HepG2 (cell line): Measurements from ENCODE around the gene ERCC5. TPM values are rescaled to one million over a fixed set of nuclear protein-coding genes. Genes with fewer than 3 reads are reported as not detected.
A peak's percentile ranks its signal among the peaks of the same experiment; 100 is the strongest.

Experiments used
- ADNP ChIP-seq: sonication (generic); formaldehyde crosslinking; IDR thresholded peaks from 2 replicates; pipeline ENCODE4 v1.4.0; 2020; ENCODE audit warnings: missing genetic modification reagents
- BCL6 ChIP-seq: IDR thresholded peaks from 2 replicates; pipeline ENCODE4 v1.6.1; 2016; ENCODE audit warnings: missing genetic modification reagents, missing compliant biosample characterization
- CTCF ChIP-seq: sonication (generic); formaldehyde crosslinking; IDR thresholded peaks from 2 replicates; pipeline ENCODE4 v1.5.0; 2020; ENCODE audit warnings: mild to moderate bottlenecking, missing genetic modification reagents, moderate library complexity
- FOXA3 ChIP-seq: IDR thresholded peaks from 2 replicates; pipeline ENCODE4 v1.6.1; 2016; ENCODE audit warnings: missing genetic modification reagents, missing compliant biosample characterization
- HDAC2 ChIP-seq: sonication (generic); formaldehyde crosslinking; IDR thresholded peaks from 2 replicates; pipeline ENCODE4 v1.4.0; 2020; ENCODE audit warnings: missing genetic modification reagents
- MAFK ChIP-seq, 2 experiments: IDR thresholded peaks in 1 of 2; conservative IDR thresholded peaks in 1 of 2; 2 replicates each; pipeline ENCODE4 v1.6.1; 2011; ENCODE audit warnings: improper control_type of control experiment in 2 of 2, low read length in 2 of 2
- NBN ChIP-seq: fragments of 450-650 bp; conservative IDR thresholded peaks from 2 replicates; pipeline ENCODE4 v1.6.1; 2017
- NFKBIZ ChIP-seq: IDR thresholded peaks from 2 replicates; pipeline ENCODE4 v1.6.1; 2018; ENCODE audit warnings: missing genetic modification reagents, missing compliant biosample characterization
- PBX2 ChIP-seq: IDR thresholded peaks from 2 replicates; pipeline ENCODE4 v1.6.1; 2016; ENCODE audit warnings: control low read depth
- PHF8 ChIP-seq: sonication (generic); formaldehyde crosslinking; IDR thresholded peaks from 2 replicates; pipeline ENCODE4 v1.5.0; 2020; ENCODE audit warnings: missing genetic modification reagents
- RORA ChIP-seq: sonication (generic); formaldehyde crosslinking; IDR thresholded peaks from 2 replicates; pipeline ENCODE4 v1.5.0; 2020; ENCODE audit warnings: mild to moderate bottlenecking, missing genetic modification reagents, moderate library complexity
- SNAPC2 ChIP-seq: sonication (generic); formaldehyde crosslinking; IDR thresholded peaks from 2 replicates; pipeline ENCODE4 v1.8.1; 2022; ENCODE audit warnings: mild to moderate bottlenecking, missing genetic modification reagents
- TGIF2 ChIP-seq: IDR thresholded peaks from 2 replicates; pipeline ENCODE4 v1.6.1; 2016; ENCODE audit warnings: control low read depth, missing compliant biosample characterization
- WIZ ChIP-seq: sonication (generic); formaldehyde crosslinking; IDR thresholded peaks from 2 replicates; pipeline ENCODE4 v1.5.1; 2020; ENCODE audit warnings: mild to moderate bottlenecking, missing genetic modification reagents
- ZNF101 ChIP-seq: sonication (generic); formaldehyde crosslinking; IDR thresholded peaks from 2 replicates; pipeline ENCODE4 v1.4.0; 2020; ENCODE audit warnings: mild to moderate bottlenecking, low read depth, missing genetic modification reagents, borderline replicate concordance
- ZNF124 ChIP-seq: sonication (generic); formaldehyde crosslinking; IDR thresholded peaks from 2 replicates; pipeline ENCODE4 v1.4.0; 2020; ENCODE audit warnings: missing genetic modification reagents
- ZNF143 ChIP-seq: sonication (generic); formaldehyde crosslinking; IDR thresholded peaks from 2 replicates; pipeline ENCODE4 v1.4.0; 2020; ENCODE audit warnings: missing genetic modification reagents
- ZNF17 ChIP-seq: sonication (generic); formaldehyde crosslinking; IDR thresholded peaks from 2 replicates; pipeline ENCODE4 v1.5.0; 2020; ENCODE audit warnings: mild to moderate bottlenecking, missing genetic modification reagents
- ZNF205 ChIP-seq: IDR thresholded peaks from 2 replicates; pipeline ENCODE4 v1.6.1; 2018; ENCODE audit warnings: missing biosample characterization, missing genetic modification reagents
- ZNF264 ChIP-seq: sonication (generic); formaldehyde crosslinking; IDR thresholded peaks from 2 replicates; pipeline ENCODE4 v1.4.0; 2020; ENCODE audit warnings: missing genetic modification reagents
- ZNF530 ChIP-seq: sonication (generic); formaldehyde crosslinking; IDR thresholded peaks from 2 replicates; pipeline ENCODE4 v1.5.0; 2020; ENCODE audit warnings: low read depth, mild to moderate bottlenecking, missing genetic modification reagents
- ZNF615 ChIP-seq: sonication (generic); formaldehyde crosslinking; IDR thresholded peaks from 2 replicates; pipeline ENCODE4 v1.5.0; 2020; ENCODE audit warnings: mild to moderate bottlenecking, missing genetic modification reagents, borderline replicate concordance
- polyA plus RNA-seq, 8 experiments: library from polyadenylated mRNA; depleted of rRNA in 3 of 8; stranded (reverse) in 7 of 8; unstranded in 1 of 8; fragments of >200 nt; fragmentation: Illumina TruSeq in 4 of 8; extraction: Trizol in 4 of 8; gene quantifications; 2 replicates each; pipeline versions ENCODE4 v1.2.1 to v1.2.3, GENCODE V29; 2011 to 2016; ENCODE audit warnings: low read depth in 4 of 8, missing spikeins in 1 of 8, mixed read lengths in 1 of 8; ENCODE audit not compliant: insufficient read depth in 1 of 8
- total RNA-seq, 5 experiments: library from RNA; depleted of rRNA; stranded (reverse); fragments of >200 nt; fragmentation: Illumina TruSeq; extraction: Trizol; gene quantifications; 2 replicates each; pipeline ENCODE4 v1.2.3, GENCODE V29; 2016; ENCODE audit warnings: low read depth in 1 of 5
- TF ChIP-seq, protein P1 (sequence below): sonication (generic); formaldehyde crosslinking; IDR thresholded peaks from 2 replicates; pipeline ENCODE4 v1.8.1; 2023; ENCODE audit warnings: missing genetic modification reagents, inconsistent platforms, borderline replicate concordance
- TF ChIP-seq, protein P2 (sequence below): sonication (generic); formaldehyde crosslinking; IDR thresholded peaks from 2 replicates; pipeline ENCODE4 v1.5.1; 2020; ENCODE audit warnings: mild to moderate bottlenecking, missing genetic modification reagents, moderate library complexity

Gene ERCC5
- total and polyA plus RNA-seq, 2 of the 13 experiments (the other 11 are each of a cell fraction or from before 2014, with no cell fraction given): 12.9 to 35.5 TPM

DNA sequence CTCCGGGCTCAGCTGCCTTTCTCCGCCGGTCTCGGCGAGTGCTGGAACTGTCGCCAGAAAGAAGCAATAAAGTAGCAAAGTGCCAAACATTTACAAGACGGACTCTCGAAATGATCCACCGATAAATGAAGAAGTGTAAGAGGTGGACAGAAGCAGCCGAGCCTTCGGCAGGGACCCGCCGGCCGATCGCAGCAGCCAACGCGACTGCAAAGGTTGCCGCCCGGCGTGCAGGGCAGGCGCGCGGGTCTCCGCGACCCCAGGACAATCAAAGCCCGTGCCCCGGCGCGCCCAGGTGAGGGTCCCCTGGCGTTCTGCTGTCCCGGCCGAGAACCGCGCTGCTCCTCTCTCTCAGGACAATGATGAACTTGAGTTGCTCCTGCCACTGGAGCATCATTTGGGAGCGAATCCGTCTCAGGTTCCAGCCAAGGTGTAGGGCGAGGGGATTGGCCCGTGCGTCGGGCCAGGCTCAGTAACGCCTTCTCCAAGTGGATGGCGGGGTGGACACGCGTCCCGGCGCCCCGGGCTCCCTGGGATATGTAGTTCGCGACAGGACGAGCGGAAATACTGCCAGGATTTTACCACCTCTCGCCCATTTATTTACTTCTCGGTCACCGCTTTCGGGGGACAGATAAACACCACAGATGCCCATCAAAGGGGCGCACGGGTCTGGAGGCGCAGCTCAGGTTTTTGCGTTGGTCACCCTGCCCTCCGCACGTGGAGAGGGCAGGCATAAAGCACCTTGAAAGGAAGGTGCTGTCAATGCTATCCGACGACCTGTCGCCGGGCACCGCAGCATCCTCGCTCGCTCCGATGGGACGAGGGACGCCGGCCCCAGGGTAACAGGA, 47.0 kb upstream of the ERCC5 start, which contains the start of the genes BIVM and POGLUT2 (continued):
- TF ChIP-seq RORA (no peak), WIZ (no peak), NFKBIZ (no peak), ZNF143 (peak; percentile 99), ZNF17 (no peak), BCL6 (CRISPR knock-in tag) (peak; percentile 46), ADNP (CRISPR knock-in tag) (no peak), NBN (no peak), ZNF264 (CRISPR knock-in tag) (0 out of 2 replicates have a peak, but pooled peaks have one; percentile 41), ZNF101 (no peak), PBX2 (CRISPR knock-in tag) (no peak), FOXA3 (CRISPR knock-in tag) (no peak), PHF8 (CRISPR knock-in tag) (peak; percentile 81), ZNF615 (CRISPR knock-in tag) (no peak), TGIF2 (CRISPR knock-in tag) (no peak), MAFK (conservative IDR thresholded peaks at IDR 0.05 in 1 of 2, IDR thresholded peaks at IDR 0.05 in 1 of 2; ENCODE audit: low read length in 2 of 2) (no peak), CTCF (CRISPR knock-in tag) (no peak), HDAC2 (CRISPR knock-in tag) (peak; percentile 37; the same call in 1 of the 2 replicates), SNAPC2 (CRISPR knock-in tag) (no peak), ZNF124 (CRISPR knock-in tag) (0 out of 2 replicates have a peak, but pooled peaks have one; percentile 26), ZNF530 (CRISPR knock-in tag) (no peak), ZNF205 (CRISPR knock-in tag) (no peak)
- TF ChIP-seq, protein P1, sequence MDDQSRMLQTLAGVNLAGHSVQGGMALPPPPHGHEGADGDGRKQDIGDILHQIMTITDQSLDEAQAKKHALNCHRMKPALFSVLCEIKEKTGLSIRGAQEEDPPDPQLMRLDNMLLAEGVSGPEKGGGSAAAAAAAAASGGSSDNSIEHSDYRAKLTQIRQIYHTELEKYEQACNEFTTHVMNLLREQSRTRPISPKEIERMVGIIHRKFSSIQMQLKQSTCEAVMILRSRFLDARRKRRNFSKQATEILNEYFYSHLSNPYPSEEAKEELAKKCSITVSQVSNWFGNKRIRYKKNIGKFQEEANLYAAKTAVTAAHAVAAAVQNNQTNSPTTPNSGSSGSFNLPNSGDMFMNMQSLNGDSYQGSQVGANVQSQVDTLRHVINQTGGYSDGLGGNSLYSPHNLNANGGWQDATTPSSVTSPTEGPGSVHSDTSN (CRISPR knock-in tag): no peak
- TF ChIP-seq, protein P2, sequence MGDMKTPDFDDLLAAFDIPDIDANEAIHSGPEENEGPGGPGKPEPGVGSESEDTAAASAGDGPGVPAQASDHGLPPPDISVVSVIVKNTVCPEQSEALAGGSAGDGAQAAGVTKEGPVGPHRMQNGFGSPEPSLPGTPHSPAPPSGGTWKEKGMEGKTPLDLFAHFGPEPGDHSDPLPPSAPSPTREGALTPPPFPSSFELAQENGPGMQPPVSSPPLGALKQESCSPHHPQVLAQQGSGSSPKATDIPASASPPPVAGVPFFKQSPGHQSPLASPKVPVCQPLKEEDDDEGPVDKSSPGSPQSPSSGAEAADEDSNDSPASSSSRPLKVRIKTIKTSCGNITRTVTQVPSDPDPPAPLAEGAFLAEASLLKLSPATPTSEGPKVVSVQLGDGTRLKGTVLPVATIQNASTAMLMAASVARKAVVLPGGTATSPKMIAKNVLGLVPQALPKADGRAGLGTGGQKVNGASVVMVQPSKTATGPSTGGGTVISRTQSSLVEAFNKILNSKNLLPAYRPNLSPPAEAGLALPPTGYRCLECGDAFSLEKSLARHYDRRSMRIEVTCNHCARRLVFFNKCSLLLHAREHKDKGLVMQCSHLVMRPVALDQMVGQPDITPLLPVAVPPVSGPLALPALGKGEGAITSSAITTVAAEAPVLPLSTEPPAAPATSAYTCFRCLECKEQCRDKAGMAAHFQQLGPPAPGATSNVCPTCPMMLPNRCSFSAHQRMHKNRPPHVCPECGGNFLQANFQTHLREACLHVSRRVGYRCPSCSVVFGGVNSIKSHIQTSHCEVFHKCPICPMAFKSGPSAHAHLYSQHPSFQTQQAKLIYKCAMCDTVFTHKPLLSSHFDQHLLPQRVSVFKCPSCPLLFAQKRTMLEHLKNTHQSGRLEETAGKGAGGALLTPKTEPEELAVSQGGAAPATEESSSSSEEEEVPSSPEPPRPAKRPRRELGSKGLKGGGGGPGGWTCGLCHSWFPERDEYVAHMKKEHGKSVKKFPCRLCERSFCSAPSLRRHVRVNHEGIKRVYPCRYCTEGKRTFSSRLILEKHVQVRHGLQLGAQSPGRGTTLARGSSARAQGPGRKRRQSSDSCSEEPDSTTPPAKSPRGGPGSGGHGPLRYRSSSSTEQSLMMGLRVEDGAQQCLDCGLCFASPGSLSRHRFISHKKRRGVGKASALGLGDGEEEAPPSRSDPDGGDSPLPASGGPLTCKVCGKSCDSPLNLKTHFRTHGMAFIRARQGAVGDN (CRISPR knock-in tag): peak; percentile 56; the same call in 1 of the 2 replicates
